Measurements from ENCODE around the gene SIGLEC7.
"Not testable (repeated sequence)": the region's sequence is repeated elsewhere in the genome, so short reads cannot be mapped to it uniquely, and the experiment has no call there.

SIGLEC7 gene

GRCh38 chr19:51141181-51141580 lies 920 bp upstream of the SIGLEC7 start:
- no peak for TF ChIP-seq CTCF (IDR thresholded peaks at IDR 0.05; ENCODE audit: control insufficient read depth, insufficient read depth, low read depth, low read length, missing control alignments)
- H3K4me3 ChIP-seq (ENCODE audit: control insufficient read depth, low read depth, low read length): no peak overlapping the region
- DNase-seq (ENCODE audit: low read depth): no peak

- not testable (repeated sequence) for H3K4me3 ChIP-seq (ENCODE audit: control insufficient read depth, low read depth, low read length); DNase-seq (ENCODE audit: low read depth)
Observed at GRCh38 chr19:51142809-51143475, 841 bp downstream of the SIGLEC7 start.

- DNase-seq (ENCODE audit: low read depth): no peak
- H3K4me3 ChIP-seq (ENCODE audit: control insufficient read depth, low read depth, low read length): no peak overlapping the region
- no peak for TF ChIP-seq CTCF (IDR thresholded peaks at IDR 0.05; ENCODE audit: control insufficient read depth, insufficient read depth, low read depth, low read length, missing control alignments)
Observed at GRCh38 chr19:51143486-51143885, 1.4 kb downstream of the SIGLEC7 start.

- no peak for DNase-seq (ENCODE audit: low read depth)
- TF ChIP-seq CTCF (IDR thresholded peaks at IDR 0.05; ENCODE audit: control insufficient read depth, insufficient read depth, low read depth, low read length, missing control alignments): no peak
- no peak overlapping the region for H3K4me3 ChIP-seq (ENCODE audit: control insufficient read depth, low read depth, low read length)
Observed at GRCh38 chr19:51144482-51145045, 2.5 kb downstream of the SIGLEC7 start.

GRCh38 chr19:51145916-51146493 lies 3.9 kb downstream of the SIGLEC7 start:
- DNase-seq (ENCODE audit: low read depth): no peak
- TF ChIP-seq CTCF (IDR thresholded peaks at IDR 0.05; ENCODE audit: control insufficient read depth, insufficient read depth, low read depth, low read length, missing control alignments): no peak
- H3K4me3 ChIP-seq (ENCODE audit: control insufficient read depth, low read depth, low read length): no peak overlapping the region

- DNase-seq (ENCODE audit: low read depth): no peak
- no peak for TF ChIP-seq CTCF (IDR thresholded peaks at IDR 0.05; ENCODE audit: control insufficient read depth, insufficient read depth, low read depth, low read length, missing control alignments)
- H3K4me3 ChIP-seq (ENCODE audit: control insufficient read depth, low read depth, low read length): no peak overlapping the region
Observed at GRCh38 chr19:51146751-51147150, 4.7 kb downstream of the SIGLEC7 start.

- TF ChIP-seq CTCF (IDR thresholded peaks at IDR 0.05; ENCODE audit: control insufficient read depth, insufficient read depth, low read depth, low read length, missing control alignments): no peak
- DNase-seq (ENCODE audit: low read depth): no peak
- no peak overlapping the region for H3K4me3 ChIP-seq (ENCODE audit: control insufficient read depth, low read depth, low read length)
Observed at GRCh38 chr19:51147663-51148062, 5.6 kb downstream of the SIGLEC7 start.
